Hepatic stellate cell (primary cell): ENCODE data around the gene KRT16.
"Not testable (repeated sequence)": the region's sequence is repeated elsewhere in the genome, so short reads cannot be mapped to it uniquely, and the experiment has no call there.

Experiments
- DNase-seq: peaks from one replicate; pipeline ENCODE4 v3.0.0; 2011; ENCODE audit warnings: low spot score

The KRT16 gene

DNA sequence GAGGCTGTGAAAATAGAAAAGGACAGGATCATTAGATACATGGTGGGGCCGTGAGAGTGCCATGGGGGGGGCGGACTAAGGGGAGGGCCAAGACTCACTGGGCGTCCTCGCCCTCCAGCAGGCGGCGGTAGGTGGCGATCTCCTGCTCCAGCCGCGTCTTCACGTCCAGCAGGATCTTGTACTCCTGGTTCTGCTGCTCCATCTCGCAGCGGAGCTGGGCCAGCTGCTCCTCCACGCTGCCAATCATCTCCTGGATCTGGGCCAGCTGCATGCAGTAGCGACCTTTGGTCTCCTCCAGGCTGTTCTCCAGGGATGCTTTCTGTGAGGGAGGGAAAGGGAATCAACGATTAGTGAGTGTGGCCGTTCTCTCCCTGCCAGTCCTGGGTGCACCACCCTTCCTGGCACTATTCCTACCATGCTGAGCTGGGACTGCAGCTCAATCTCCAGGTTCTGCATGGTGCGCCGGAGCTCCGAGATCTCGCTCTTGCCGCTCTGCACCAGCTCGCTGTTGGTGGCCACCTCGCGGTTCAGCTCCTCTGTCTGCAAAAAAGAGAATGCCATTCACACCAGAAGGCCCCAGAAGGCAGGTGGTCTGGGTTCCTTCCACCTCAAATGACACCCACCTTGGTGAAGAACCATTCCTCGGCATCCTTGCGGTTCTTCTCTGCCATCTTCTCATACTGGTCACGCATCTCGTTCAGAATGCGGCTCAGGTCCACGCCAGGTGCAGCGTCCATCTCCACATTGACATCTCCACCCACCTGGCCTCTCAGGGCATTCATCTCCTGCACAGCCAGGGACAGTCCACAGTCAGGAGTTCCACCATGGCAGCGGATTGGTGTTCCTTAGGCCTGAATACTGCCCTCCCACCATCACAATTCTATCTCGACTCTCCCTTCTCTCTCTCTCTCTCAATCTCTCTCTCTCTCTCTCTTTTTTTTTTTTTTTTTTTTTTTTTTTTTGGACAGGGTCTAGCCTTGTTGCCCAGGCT, 29.1 kb downstream of the KRT16 start:
- DNase-seq: no peak

DNA sequence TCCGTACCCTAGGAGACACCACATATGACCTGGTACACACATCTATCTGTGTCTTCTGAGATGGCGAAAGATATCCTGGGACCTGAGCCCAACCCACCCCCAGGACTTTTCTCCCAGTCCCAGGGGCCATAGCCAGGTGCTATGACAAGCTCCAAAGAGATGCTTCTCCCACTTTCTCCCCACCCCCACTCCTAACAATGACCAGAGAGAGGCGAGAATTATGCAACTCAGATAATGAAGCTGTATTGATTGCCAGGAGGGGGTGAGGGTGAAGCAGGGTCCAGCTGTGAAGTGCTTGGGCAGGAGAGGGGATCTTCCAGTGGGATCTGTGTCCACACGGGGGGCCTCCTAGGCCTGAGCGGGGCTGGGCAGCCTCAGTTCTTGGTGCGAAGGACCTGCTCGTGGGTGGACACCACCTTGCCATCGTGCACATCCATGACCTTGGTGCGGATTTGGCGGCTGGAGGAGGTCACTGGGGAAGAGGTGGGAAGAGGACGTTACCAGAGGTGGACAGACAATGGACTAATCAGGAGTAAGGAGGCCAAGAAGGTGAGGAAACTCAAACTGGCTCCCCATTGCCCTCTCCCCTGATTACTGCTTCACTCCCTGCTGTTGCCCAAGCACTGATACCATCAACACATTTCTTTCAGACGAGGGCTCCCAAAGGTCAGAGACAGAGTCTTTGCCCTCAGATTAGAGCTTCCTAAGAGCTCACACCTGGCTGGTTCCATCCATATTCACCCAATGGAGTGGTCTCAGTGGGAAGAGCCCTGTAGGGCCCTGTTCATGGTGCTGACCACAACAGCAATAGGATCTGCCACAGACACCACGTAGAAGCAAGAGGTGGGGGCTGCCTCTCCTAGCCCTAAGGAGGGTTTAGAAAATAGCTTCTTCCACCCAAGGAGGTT, 30.3 kb downstream of the KRT16 start:
- DNase-seq: not testable (repeated sequence)

- DNase-seq: no peak
Observed at GRCh38 chr17:41581366-41582060, 31.1 kb downstream of the KRT16 start.

- DNase-seq: no peak
Observed at GRCh38 chr17:41580687-41581365, 31.7 kb downstream of the KRT16 start.

DNA sequence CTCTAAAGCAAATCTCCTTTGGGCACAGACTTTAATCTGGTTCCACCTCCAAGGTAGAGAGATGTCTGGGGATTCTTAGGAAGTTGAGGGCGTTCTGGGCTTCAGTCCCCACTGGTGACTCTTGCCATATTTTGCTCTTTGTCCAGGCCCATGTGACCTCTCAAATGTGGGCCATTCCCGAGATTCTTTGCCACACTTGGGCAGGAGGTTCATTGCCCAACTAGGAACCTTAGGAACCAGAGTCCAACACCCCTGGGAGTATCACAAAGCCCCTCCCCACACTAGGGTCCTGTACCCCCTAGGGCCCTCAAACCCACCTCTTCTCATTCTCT, 32.4 kb downstream of the KRT16 start:
- no peak for DNase-seq

- DNase-seq: peak; percentile 78
Observed at GRCh38 chr17:41579484-41580243, 32.9 kb downstream of the KRT16 start.

GRCh38 chr17:41578971-41579370, 33.6 kb downstream of the KRT16 start:
- no peak for DNase-seq

DNA sequence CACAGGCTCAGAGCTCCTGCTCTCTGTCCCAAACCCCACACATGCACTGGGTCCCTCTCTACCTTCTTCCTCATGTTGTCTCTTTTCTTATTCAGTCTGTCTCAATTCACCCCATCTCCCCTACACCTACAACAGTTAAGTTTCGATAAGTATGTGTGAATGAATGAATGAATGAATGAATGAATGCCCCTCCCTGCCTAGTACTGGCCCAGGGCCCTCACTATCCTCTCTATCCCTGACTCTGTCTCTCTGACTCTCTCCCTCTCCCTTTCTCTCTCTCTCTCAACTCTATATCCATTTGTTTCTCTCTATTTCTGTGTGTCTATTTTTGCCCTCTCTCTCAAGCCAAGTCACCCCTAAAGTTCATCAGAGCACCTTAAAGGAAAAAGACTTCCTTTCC, 34.0 kb downstream of the KRT16 start:
- no peak for DNase-seq

- DNase-seq: not testable (repeated sequence)
Observed at GRCh38 chr17:41576740-41577139, 35.8 kb downstream of the KRT16 start.

GRCh38 chr17:41575336-41575735, 37.2 kb downstream of the KRT16 start:
- DNase-seq: no peak

- no peak for DNase-seq
Observed at GRCh38 chr17:41571561-41572434, 40.8 kb downstream of the KRT16 start, which contains the start of gene KRT9. Gene KRT9, minus strand, starts transcription at chr17:41572059. Its CDS starts 67 bp downstream, at chr17:41571992.

DNA sequence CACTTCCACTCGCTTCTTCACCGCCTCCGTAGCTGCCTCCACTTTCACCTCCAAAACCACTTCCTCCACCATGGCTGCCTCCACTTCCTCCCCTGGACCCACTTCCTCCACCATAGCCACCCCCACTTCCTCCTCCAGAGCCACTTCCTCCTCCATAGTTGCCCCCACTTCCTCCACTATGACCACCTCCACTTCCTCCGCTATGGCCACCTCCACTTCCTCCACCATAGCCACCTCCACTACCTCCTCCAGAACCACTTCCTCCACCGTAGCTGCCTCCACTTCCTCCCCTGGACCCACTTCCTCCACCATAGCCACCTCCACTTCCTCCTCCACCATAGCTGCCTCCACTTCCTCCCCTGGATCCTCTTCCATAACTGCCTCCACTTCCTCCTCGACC, 45.2 kb downstream of the KRT16 start:
- no peak for DNase-seq

DNA sequence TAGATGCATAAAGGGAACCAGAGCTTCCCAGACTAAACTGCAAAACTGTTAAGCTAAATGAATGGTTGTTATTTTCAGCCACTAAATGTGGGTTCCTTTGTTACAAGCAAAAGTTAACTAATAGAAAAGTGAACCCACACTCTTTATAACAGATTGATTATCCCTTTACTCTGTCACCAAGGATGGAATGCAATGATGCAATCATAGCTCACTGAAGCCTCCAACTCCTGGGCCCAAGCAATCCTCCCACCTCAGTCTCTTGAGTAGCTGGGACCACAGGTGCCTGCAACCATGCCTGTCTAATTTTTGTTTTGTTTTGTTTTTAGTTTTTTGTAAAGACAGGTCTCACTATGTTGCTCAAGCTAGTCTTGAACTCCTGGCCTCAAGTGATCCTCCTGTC, 47.2 kb downstream of the KRT16 start:
- no peak for DNase-seq

DNA sequence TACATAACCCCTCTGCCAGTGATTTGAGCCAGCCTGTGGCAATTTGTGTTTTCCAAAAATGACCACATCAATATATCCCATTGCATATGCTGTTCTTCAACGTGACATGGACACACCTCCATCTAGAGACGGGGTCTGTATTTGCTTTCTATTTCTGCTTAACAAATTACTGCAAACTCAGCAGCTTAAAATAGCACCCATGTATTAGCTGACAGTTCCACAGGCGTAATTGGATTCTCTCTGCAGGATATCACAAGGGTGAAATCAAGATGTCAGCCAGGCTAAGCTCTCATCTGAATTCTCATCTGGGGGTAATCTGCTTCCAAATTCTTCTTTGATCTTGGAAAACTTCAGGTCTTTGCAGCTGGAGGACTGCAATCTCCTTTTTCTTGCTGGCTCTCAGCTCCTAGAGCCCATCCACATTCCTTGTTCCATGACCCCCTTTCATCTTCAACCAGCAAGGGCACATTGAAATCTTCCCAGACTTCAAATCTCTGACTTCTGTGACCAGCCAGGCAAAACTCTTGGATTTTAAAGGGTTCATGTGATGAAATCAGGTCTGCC, 48.9 kb downstream of the KRT16 start:
- DNase-seq: no peak

DNA sequence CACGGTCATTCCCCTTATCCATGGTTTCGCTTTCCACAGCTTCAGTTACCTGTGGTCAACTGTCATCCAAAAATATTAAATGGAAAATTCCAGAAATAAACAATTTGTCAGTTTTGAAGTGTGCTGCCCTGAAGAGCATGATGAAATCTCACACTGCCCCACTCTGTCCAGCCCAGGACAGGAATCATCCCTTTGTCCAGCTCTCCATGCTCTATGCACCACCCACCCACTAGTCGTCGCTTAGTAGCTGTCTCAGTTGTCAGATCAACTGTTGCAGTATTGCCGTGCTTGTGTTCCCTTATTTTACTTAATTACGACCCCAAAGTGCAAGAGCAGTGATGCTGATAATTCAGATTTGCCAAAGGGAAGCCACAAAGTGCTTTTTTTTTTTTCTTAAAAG, 51.0 kb downstream of the KRT16 start:
- no peak for DNase-seq
